Activated CD8-positive, alpha-beta memory T cell treated with anti-CD3 and anti-CD28 coated beads, Interleukin-2, amount 50 U/mL, for 4 hours (primary cell): ENCODE data around the gene PNMA6E.

ENCODE experiments used
- DNase-seq: peaks from one replicate; pipeline ENCODE4 v3.0.0-alpha.2; 2020

Gene PNMA6E

GRCh38 chrX:153382563-153383482 lies 18.3 kb downstream of the PNMA6E start:
- no peak for DNase-seq

GRCh38 chrX:153381684-153382532 lies 19.2 kb downstream of the PNMA6E start:
- no peak for DNase-seq

DNA sequence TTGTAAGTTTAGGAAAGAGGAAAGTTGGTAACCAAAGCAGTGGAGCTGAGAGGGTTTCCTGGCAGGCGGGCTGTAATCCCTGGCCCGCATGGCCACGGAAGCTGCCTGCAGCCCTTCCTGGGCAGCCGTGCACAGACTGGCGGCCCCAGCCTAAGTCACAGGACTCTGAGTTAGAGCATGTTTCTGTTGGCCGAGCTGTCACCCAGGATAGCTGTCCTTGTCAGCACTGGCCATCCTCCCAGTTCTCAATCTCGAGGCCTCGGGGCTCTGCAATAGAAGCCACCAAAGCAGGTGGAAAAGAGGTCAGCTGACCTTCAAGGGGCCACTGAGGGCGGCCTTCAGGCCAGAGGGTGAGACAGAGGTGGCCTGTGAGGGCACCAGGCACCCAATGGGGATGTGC lies 20.5 kb downstream of the PNMA6E start:
- DNase-seq: no peak

DNA sequence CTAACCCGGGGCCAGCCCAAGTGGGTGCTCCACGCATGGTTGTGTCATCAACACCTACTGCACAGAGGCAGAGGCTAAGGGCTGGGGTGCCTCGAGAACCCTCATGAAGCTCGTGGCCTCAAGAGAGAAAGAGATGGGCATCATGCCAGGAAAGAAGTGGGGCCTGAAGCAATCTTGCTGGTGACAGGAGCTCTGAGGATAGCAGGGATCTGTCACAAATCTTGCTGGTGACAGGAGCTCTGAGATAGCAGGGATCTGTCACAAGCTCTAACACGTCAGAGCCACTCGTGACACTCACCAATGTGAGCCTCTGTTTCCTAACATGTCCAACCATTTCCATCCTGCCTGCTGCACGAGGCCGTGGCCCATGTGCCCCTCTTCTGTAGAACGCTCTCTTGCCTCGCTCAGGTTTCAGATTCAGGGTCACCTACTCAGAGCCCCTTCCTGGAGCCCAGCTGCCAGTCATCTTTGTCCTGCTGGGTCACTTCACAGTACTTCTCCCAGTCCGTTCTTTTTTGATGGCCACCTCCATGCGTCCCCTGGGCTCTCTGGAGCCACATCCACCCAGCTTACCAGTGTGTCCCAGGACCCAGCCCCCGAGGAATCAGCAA lies 21.1 kb downstream of the PNMA6E start:
- DNase-seq: no peak

DNA sequence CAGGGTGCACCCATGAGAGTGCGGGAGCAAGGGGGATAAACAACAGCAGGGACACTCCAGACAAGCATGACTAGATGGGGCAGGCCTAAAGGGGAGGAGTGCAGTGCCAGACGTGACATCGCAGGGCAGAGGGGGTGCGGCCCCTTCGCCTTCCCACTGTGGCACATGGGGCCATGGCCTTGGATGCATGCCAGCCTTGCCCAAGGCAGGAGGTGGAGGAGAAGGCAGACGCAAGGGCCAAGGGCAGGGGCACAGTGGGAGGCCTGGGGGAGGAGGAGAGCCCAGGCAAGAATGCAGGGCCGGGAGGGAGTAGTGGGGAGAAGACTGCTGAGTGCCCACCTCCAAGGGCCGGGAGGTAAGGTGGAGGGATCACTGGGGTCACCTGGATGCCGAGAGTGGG lies 21.6 kb downstream of the PNMA6E start:
- no peak for DNase-seq

- no peak for DNase-seq
These were observed 22.5 kb downstream of the PNMA6E start for GRCh38 chrX:153378607-153379006.

GRCh38 chrX:153377727-153378126 lies 23.4 kb downstream of the PNMA6E start:
- no peak for DNase-seq

DNA sequence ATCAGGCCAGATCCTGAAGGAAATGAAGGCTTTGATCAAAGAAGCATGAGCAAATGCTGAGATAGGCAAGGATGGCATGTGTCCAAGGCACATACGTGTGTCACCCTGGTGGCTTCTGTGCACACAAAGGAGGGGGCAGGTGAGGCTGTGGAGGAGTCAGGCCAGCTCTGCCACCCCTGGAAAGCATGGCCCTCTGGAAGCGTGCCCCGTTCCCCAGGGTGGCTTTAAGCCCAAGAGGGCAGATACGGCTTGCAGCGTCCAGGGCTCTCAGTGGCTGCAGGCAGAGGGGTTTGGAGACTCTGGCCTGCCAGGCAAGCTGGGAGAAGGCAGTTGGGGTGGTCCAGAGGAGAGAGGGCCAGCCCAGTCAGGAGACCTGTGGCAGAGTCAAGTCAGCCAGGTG lies 25.6 kb downstream of the PNMA6E start:
- no peak for DNase-seq

DNA sequence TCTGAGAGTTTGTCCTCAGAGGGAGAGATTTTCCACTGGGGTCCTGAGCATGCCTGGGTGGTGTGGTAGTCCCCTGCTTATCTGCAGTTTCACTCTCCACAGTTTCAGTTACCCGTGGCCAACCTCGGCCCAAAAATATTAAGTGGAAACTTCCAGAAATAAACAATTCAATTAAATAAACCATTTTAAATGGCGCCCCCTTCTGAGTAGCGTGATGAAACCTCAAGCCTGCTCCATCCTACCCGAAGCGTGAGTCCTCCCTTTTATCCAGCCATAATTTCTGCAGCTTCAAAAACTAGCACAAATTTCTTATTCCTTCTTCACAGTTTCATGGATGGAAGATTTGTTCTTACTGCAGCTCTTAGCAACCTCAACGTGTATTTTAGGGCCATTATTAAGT lies 26.7 kb downstream of the PNMA6E start:
- no peak for DNase-seq

GRCh38 chrX:153372949-153373348 lies 28.2 kb downstream of the PNMA6E start:
- no peak for DNase-seq

DNA sequence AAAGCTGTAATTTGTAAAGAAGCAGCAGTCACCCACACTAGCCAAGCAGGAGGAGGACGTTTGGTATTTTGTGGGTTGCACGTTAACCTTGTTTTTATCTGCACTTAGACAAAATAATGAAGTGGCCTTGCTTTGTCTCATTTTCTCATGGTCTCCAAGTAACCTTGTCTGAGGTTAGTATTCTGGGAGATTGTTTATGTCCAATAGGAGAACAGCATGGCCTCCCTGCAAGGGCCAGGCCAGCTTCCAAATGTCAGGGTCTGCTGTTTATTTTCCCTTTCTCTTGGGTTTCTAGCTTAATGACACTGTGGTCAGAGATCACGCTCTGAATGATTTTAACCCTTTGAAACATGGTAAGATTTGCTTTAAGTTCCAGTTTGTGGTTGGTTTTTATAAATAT lies 29.9 kb downstream of the PNMA6E start:
- no peak for DNase-seq

- DNase-seq: no peak
These were observed 30.7 kb downstream of the PNMA6E start for GRCh38 chrX:153370293-153371055.

GRCh38 chrX:153366878-153367538 lies 34.1 kb downstream of the PNMA6E start:
- no peak for DNase-seq

DNA sequence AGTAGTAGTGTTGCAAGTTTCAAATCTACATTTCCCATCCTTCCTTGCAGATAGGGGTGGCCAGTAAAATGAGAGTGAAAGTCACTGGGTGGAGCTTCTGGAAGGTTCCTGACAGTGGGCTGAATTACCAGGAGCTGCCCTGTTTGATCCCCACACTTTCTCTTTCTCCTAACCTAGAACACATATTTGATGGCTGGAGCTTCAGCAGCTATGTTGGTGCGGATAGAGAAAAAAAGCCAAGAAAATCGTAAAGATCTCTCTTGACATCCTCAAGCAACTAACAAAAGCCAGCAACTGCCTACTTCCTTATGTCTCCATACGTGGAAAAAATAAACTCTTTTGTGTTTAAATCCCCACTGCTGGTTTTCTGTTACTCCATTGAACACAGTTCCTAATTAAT lies 35.0 kb downstream of the PNMA6E start:
- no peak for DNase-seq

DNA sequence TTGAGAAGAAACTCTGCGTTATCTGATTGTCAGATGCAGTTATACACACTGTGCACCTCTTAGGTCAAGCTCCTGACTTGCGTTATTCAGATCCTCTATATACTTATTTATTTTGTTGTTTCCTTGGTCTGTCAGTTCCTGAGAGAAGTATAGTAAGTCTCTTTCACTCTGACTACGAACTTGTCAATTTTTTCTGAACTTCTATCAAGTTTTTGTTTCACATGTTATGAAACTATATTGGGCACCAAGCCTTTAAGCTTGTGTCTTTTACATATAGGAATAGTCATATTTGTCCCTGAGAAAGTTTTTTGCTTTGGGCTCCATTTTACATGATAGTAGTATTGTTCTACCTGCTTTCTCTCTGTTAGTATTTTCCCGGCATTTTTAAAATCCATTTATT lies 35.5 kb downstream of the PNMA6E start:
- DNase-seq: no peak

DNA sequence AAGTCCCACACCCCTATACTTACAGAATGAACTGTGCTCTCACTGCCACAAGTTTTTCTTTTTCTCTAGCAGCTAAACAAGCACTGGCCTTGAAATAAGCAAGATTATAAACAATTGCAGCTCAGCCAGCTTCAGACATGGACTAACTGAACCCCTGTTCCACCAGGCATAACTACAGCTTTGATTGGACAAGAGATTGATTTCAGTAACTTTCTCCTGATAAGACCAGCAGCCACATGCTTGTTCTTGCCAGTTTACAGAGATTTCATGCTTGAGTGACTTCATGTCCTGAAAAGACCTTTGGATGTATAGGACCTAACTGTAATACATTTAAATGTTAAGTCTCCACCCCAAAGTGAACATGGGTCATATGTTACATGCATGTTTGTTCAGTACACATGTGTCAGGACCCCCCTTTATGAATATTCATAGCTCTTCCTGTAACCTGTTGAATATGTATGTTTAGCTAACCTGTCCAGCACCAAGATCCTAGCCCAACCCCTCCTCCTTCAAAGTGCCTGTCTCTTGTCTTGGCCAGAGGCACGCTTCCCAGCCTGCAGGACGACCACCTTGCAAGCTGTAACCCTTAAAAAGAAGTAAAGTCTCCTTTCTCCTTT lies 39.3 kb downstream of the PNMA6E start:
- DNase-seq: no peak

GRCh38 chrX:153357877-153358276 lies 43.3 kb downstream of the PNMA6E start:
- DNase-seq: no peak

DNA sequence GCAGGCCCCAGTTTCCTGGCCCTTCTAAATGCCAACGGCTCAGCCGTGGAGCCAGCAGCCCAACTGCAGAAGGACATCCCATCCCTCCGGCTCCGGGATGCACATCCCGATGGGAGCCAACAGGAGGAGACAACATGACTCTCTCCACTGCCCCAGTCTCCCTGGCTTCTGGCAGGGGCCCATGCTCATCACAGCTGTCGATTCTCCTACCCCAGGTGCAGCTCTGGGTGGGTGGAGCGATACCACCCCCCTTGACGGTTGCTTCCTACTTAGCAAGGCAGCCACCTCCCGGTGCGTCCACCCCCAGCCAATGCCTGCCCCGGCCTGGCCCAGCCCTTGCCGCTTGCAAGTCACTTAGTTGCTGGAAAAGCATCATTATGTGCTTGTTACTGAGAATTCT lies 47.7 kb downstream of the PNMA6E start:
- DNase-seq: no peak

GRCh38 chrX:153352858-153353257 lies 48.3 kb downstream of the PNMA6E start:
- no peak for DNase-seq

GRCh38 chrX:153351981-153352380 lies 49.2 kb downstream of the PNMA6E start:
- no peak for DNase-seq

- DNase-seq: no peak
These were observed 51.2 kb downstream of the PNMA6E start for GRCh38 chrX:153349952-153350351.

- DNase-seq: no peak
These were observed 52.7 kb downstream of the PNMA6E start for GRCh38 chrX:153348421-153348820.
